ENCODE data around the gene CACNA1I. TPM values are rescaled to one million over a fixed set of nuclear protein-coding genes. Genes with fewer than 3 reads are reported as not detected.

Gene CACNA1I
- total and polyA plus RNA-seq, 2 donors (not counting 1 experiment from before 2014, with no cell fraction given): 0.07 to 0.25 TPM

DNA sequence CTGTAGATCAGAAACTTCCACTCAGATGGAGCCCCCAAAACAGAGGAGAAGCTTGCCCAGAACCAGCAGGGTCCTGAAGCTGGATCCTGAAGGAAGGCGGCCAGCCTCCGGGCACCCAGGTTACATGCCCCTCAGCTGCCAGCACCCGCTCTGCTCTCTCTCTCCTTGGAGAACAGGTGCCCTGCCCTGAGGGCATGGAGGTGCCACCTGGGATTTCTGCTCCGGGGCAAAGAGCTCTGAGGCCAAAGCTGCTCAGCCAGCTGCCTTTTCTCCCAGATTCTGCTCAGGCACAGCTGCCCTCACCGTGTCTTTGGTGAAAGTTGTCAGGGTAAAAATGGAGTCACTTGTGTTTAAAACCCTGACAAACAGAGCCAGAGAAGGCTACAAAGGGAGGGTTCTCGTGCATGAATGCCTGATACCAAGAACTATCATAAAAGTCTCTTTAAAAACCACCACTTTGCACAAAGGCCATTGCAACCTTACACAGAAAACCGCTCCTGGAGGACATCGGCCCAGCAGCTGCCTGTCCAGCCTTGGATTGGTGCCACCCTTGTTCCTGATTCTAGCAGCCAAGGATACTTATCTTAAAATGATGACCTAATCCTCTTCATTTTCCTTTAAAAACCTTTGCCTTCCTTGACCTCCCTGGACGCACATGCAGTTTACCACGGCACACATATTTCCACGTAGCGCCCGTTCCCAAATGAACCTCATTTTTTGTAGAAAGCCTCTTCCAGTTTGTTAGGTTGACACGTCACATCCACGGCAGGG is 140.0 kb downstream of the CACNA1I start:
- H3K9ac ChIP-seq (ENCODE audit: low read length): no peak overlapping the region
- H2AFZ ChIP-seq (ENCODE audit: insufficient read depth, low read depth, low read length, poor library complexity, severe bottlenecking): no peak overlapping the region
- no peak overlapping the region for H3K4me3 Mint-ChIP-seq
- peaks cover 0 to 3% (median 0%) of the 10 kb centered on the region in 4 experiments for H3K27me3 ChIP-seq (replicated peaks in 1 of 4; ENCODE audit: control extremely low read depth in 1 of 4, control insufficient read depth in 3 of 4, insufficient read depth in 4 of 4, low read length in 3 of 4)
- no peak overlapping the region for H3K4me3 ChIP-seq (ENCODE audit: control extremely low read depth in 1 of 5, extremely low read depth in 1 of 5, insufficient read depth in 1 of 5, low read depth in 2 of 5, low read length in 4 of 5)
- no peak overlapping the region for H3K27ac ChIP-seq (ENCODE audit: low read length in 2 of 2)
- WGBS (ENCODE audit: insufficient coverage): 91% methylated on average over 14 of the region's 15 CpGs
- no peaks in the 10 kb centered on the region for H3K79me2 ChIP-seq (ENCODE audit: control insufficient read depth, insufficient read depth, low read length)
- no peaks in the 10 kb centered on the region for H3K9me3 ChIP-seq (ENCODE audit: control extremely low read depth in 1 of 3, control insufficient read depth in 2 of 3, insufficient read depth in 1 of 3, low read length in 2 of 3)
- DNase-seq (no peak), ATAC-seq (ENCODE audit: low read depth) (no peak)
- H3K4me1 Mint-ChIP-seq: peaks cover 8% of the 10 kb centered on the region
- no peak overlapping the region for H3K27ac Mint-ChIP-seq
- H3K36me3 ChIP-seq (replicated peaks in 1 of 2; ENCODE audit: control extremely low read depth in 1 of 2, control insufficient read depth in 1 of 2, extremely low read depth in 1 of 2, insufficient read depth in 2 of 2, low read length in 1 of 2): no peaks in the 10 kb centered on the region
- intact Hi-C loops (cut with micrococcal nuclease): no loop called here
- H4K20me1 ChIP-seq (ENCODE audit: control insufficient read depth, insufficient read depth, low read length, poor library complexity, severe bottlenecking): no peaks in the 10 kb centered on the region
- ChIA-PET POLR2A (no interaction called here), CTCF (no interaction called here)
- no peak overlapping the region for H3K4me2 ChIP-seq (replicated peaks; ENCODE audit: low read depth, low read length, poor library complexity, severe bottlenecking)
- TF ChIP-seq EZH2 (IDR thresholded peaks at IDR 0.05; ENCODE audit: borderline replicate concordance, insufficient read depth, low read depth, low read length, poor library complexity, severe bottlenecking): no peak
- TF ChIP-seq, protein P1, sequence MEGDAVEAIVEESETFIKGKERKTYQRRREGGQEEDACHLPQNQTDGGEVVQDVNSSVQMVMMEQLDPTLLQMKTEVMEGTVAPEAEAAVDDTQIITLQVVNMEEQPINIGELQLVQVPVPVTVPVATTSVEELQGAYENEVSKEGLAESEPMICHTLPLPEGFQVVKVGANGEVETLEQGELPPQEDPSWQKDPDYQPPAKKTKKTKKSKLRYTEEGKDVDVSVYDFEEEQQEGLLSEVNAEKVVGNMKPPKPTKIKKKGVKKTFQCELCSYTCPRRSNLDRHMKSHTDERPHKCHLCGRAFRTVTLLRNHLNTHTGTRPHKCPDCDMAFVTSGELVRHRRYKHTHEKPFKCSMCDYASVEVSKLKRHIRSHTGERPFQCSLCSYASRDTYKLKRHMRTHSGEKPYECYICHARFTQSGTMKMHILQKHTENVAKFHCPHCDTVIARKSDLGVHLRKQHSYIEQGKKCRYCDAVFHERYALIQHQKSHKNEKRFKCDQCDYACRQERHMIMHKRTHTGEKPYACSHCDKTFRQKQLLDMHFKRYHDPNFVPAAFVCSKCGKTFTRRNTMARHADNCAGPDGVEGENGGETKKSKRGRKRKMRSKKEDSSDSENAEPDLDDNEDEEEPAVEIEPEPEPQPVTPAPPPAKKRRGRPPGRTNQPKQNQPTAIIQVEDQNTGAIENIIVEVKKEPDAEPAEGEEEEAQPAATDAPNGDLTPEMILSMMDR (IDR thresholded peaks at IDR 0.05): no peak
- H3K4me1 ChIP-seq (ENCODE audit: control insufficient read depth in 2 of 2, insufficient read depth in 2 of 2, low read length in 2 of 2): peaks cover 7 to 8% of the 10 kb centered on the region in 2 donors
- H3K9me3 Mint-ChIP-seq (ENCODE audit: insufficient read depth): no peaks in the 10 kb centered on the region
- peaks cover 19% of the 10 kb centered on the region for H3K27me3 Mint-ChIP-seq

DNA sequence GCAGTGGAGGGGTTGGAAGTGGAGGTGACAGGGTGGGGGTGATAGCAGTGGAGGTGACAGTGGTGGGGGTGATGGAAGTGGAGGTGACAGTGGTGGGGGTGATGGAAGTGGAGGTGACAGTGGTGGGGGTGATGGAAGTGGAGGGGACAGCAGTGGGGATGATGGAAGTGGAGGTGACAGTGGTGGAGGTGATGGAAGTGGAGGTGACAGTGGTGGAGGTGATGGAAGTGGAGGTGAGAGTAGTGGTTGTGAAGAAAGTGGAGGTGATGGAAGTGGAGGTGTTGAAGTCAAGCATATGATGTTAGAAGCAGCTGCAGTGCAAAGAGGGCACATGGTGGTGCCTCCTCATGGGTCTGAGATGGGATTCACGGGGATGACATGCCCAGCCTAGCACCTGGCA is 141.5 kb downstream of the CACNA1I start:
- Mint-ChIP-seq H3K4me3 (no peak overlapping the region), H3K27ac (no peak overlapping the region), H3K27me3 (peaks cover 19% of the 10 kb centered on the region), H3K9me3 (ENCODE audit: insufficient read depth) (no peaks in the 10 kb centered on the region), H3K4me1 (peaks cover 8% of the 10 kb centered on the region)
- CTCF ChIA-PET: interaction anchor here (1.1 kb wide), 1 partner anchor 221 kb away, joined by 3 read pairs; no protein-coding TSS in a partner anchor
- intact Hi-C loops (cut with micrococcal nuclease): no loop called here
- Histone ChIP-seq H3K27ac (ENCODE audit: low read length in 2 of 2) (no peak overlapping the region), H4K20me1 (ENCODE audit: control insufficient read depth, insufficient read depth, low read length, poor library complexity, severe bottlenecking) (no peaks in the 10 kb centered on the region), H2AFZ (ENCODE audit: insufficient read depth, low read depth, low read length, poor library complexity, severe bottlenecking) (no peak overlapping the region), H3K4me1 (ENCODE audit: control insufficient read depth in 2 of 2, insufficient read depth in 2 of 2, low read length in 2 of 2) (peaks cover 7 to 8% of the 10 kb centered on the region in 2 donors), H3K36me3 (replicated peaks in 1 of 2; ENCODE audit: control extremely low read depth in 1 of 2, control insufficient read depth in 1 of 2, extremely low read depth in 1 of 2, insufficient read depth in 2 of 2, low read length in 1 of 2) (no peaks in the 10 kb centered on the region), H3K4me2 (replicated peaks; ENCODE audit: low read depth, low read length, poor library complexity, severe bottlenecking) (no peak overlapping the region), H3K27me3 (replicated peaks in 1 of 4; ENCODE audit: control extremely low read depth in 1 of 4, control insufficient read depth in 3 of 4, insufficient read depth in 4 of 4, low read length in 3 of 4) (peaks cover 0 to 3% (median 0%) of the 10 kb centered on the region in 4 experiments), H3K79me2 (ENCODE audit: control insufficient read depth, insufficient read depth, low read length) (no peaks in the 10 kb centered on the region), H3K9me3 (ENCODE audit: control extremely low read depth in 1 of 3, control insufficient read depth in 2 of 3, insufficient read depth in 1 of 3, low read length in 2 of 3) (no peaks in the 10 kb centered on the region), H3K4me3 (ENCODE audit: control extremely low read depth in 1 of 5, extremely low read depth in 1 of 5, insufficient read depth in 1 of 5, low read depth in 2 of 5, low read length in 4 of 5) (no peak overlapping the region), H3K9ac (ENCODE audit: low read length) (no peak overlapping the region)
- no peak for DNase-seq
- TF ChIP-seq EZH2 (IDR thresholded peaks at IDR 0.05; ENCODE audit: borderline replicate concordance, insufficient read depth, low read depth, low read length, poor library complexity, severe bottlenecking): no peak
- TF ChIP-seq, protein P1 (IDR thresholded peaks at IDR 0.05): no peak
- no peak for ATAC-seq (ENCODE audit: low read depth)
- WGBS (ENCODE audit: insufficient coverage): 88% methylated on average over 1 of the region's 1 CpG
- POLR2A ChIA-PET: no interaction called here

Data from B cell (primary cell).